ENCODE data around the gene CLTCL1.

Gene CLTCL1

DNA sequence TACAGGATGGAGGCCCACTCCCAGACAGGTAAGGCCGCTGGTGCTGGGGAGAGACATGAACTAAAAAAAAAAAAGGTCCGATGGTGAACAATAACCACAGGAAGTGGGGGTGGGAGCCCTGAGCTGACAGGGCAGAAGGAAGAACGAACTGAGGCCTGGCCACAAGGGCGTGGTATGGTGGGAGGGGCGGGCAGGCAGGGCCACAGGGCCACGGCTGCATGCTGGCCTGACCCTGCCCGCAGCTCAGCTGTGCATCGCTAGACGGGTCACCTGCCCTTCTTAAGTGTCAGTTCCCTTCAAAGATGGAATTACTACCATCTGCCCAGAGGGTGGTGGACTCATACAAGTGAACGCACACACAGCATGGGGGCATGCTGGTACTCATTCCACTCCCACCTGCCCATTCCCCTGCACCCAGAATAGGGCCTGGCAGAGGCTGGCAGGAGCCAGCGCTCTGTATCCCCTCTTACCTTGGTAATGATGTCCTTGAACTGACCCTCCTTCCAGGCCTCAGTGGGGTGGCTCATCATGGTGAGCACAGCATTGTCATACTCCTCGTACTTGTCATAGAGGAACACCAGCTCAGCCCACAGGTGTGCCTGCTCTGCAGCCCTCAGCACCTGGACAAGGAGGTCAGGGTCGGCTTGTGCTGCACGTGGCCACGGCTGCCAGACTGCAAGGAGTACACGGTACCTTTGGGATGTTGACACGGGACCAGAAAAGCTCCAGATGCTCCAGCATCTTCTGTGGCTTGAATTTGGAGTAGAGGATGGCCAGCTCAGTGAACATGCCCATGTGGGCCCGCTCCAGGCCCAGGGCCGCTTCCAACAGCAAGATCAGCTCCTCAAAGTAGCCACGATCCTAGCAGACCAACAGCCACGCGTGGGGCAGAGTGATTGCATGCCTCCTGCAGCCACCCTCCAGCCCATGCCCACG, 95.5 kb downstream of the CLTCL1 start:
- no peak for DNase-seq (ENCODE audit: low read depth)

- DNase-seq (ENCODE audit: low read depth), result no peak
These were observed 96.6 kb downstream of the CLTCL1 start for GRCh38 chr22:19194766-19195536.

DNA sequence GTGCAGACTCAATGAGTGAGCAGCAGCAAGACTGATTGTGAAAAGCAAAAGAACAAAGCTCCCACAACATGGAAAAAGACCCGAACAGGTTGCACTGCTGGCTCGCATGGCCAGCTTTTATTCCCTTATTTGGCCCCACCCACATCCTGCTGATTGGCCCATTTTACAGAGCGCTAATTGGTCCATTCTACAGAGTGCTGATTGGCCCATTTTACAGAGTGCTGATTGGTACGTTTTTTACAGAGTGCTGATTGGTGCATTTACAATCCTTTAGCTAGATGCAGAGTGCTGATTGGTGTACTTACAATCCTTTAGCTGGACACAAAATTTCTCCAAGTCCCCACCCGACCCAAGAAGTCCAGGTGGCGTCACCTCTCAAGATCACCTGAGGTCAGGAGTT, 97.6 kb downstream of the CLTCL1 start:
- DNase-seq (ENCODE audit: low read depth), result no peak

DNA sequence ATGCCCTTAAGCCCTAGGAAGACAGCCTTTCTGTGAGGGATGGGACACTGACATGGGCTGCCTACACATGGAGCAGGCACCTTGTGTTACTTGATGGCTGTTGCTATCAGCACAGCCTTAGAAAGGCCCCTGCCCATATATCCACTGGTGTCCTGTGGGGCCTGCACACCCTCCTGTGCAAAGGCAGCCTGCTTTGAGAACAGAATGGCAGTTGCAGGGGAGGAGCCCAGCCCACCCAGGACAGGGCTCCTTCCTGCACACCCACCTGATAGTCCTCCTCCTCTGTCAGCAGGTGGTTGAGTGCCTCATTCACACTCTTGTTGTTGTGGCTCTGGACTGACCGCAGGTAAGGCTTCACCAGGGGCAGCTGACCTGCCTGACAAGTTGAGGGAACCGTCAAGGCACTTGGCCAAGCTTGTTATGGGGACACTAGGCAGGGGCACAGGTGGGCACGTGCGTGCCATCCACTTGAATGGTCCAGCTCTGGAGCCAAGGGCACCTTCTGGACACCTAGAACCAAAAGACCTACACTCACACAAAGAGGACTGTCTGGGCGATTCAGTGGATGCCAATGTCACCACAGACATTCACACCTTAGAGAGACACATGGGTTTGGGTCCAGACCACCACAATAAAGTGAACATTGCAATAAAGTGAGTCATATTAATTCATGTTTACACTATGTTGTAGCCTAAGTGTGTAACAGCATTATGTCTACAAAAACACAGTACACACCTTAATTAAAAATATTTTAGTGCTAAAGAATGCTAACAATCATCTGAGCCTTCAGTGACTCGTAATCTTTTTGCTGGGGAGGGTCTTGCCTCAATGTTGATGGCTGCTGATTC, 103.6 kb downstream of the CLTCL1 start:
- no peak for DNase-seq (ENCODE audit: low read depth)

GRCh38 chr22:19184276-19184997, 107.1 kb downstream of the CLTCL1 start:
- no peak for DNase-seq (ENCODE audit: low read depth)

DNA sequence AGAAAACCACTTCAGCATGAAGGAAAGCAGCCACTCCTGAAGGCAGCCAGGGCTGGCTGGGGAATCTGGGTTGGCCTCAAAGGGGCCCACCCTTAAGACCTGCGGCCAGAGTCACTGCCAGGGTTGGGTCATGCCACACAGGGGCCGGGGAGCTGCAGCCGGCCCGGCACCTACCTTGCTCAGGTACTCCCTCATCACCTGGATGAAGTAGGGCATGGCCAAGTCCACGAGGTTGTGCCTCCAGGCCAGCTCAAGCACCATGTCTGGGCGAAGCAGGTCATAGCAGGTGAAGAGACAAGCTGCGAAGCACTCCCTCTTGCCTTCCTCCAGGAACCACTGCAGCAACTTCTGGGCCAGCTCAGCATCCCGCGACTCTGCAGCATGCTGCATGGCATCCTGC, 108.3 kb downstream of the CLTCL1 start:
- no peak for DNase-seq (ENCODE audit: low read depth)

DNA sequence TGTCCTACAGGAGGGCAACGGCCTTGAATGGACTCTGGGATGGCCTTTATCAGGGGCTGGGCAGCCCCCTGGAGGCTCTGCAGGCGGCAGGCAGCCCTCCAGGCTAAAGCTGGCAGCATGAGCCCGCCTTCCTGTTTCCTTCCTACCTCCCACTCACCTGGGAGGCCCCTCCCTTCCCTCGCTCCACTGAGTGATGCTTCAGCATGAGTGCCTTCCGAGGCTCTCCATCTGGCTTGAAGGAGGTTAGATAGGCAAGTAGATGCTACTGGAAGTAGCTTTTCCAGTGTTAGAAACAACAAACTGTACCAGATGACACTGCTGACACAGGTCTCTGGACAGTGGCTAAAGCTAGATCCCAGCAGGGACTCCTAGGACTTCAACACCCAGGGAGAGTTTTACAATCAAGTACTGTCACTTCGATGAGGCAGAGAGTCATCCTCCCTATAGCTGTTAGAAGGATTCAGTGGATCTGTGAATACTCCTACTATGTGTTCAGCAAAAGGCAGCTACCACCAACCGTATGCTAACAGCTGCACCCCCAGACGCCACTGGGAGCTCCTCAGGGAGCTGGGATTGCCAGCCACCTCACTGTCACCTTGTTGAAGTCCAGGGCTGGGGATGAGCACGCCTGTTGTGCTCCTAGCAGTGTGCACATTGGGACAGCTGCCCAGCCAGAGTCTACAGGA, 108.9 kb downstream of the CLTCL1 start:
- no peak for DNase-seq (ENCODE audit: low read depth)

- no peak for DNase-seq (ENCODE audit: low read depth)
These were observed 109.6 kb downstream of the CLTCL1 start for GRCh38 chr22:19181786-19182471.

- no peak for DNase-seq (ENCODE audit: low read depth)
These were observed 110.6 kb downstream of the CLTCL1 start for GRCh38 chr22:19180740-19181410.

DNA sequence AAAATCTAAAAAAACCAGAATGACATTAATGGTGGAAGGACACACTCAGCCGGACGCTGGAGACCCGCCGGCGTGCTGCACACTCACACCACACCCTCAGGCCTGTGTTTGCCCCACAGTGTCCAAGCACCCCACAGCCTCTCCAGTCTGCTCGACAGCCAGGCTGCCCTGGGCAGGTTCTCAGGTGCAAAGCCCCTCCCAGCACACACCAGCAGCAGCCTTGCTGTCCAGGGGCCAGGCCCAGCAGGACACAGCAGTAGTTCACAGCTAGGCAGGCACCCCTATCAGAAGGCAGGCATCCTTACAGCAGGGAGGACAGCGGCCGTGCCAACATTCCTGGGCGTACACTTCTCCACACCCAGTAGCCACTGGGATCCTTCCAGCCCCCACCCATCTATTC, 111.3 kb downstream of the CLTCL1 start:
- no peak for DNase-seq (ENCODE audit: low read depth)

- no peak for DNase-seq (ENCODE audit: low read depth)
These were observed 111.9 kb downstream of the CLTCL1 start for GRCh38 chr22:19179497-19180048.

- peak; percentile 57 for DNase-seq (ENCODE audit: low read depth)
These were observed 112.6 kb downstream of the CLTCL1 start, which contains the start of gene SLC25A1 for GRCh38 chr22:19178657-19179496. TSS of gene SLC25A1 (minus strand) at chr22:19178736. CDS start at chr22:19178673, 63 bp downstream.

DNA sequence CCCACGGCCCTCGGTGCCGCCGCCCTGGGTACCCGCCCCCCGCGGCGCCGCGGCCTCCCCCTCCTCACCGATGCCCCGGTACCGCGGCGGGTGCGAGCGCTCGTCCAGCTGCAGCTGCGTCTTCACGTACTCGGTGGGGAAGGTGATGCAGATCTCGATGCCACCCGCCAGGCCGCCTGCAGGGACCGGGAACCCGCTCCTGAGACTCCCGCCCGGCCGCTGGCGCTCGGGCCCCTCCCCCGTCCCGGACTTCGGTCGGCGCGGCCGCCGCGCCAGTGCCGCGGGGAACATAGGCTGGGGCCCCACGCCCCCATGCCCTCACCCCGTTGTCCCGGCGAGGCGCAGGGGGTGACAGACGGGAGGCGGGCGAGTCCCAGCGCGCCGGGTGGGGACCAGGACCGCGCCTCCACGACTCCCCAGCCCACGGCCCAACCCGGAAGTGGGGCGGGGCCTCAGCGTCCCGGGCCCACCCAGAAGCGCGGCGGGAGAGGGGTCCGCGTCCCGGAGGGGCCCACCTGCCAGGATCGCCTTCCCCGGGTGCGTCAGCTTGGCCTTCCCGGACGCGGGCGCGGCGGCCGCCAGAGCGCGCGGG, 113.4 kb downstream of the CLTCL1 start:
- peak; percentile 49 for DNase-seq (ENCODE audit: low read depth)

- no peak for DNase-seq (ENCODE audit: low read depth)
These were observed 114.1 kb downstream of the CLTCL1 start for GRCh38 chr22:19177164-19178064.

DNA sequence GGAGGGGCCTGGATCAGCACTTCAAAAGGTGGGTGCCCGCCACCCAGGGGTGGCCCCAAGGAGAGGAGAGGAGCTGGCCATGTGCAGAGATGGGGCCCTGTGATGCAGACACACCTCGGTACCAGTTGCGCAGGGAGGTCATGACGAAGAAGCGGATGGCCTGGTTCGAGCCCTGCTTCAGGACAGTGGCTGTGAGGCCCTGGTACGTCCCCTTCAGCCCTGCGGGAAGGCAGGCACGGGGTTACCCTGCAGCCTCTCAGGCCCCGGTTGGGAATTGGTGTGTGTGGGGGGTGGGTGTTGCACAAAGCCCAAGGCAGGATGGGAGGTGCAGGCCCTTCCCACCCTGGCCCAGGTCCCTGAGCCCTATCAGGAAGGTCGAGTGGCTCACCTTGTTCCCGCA, 114.8 kb downstream of the CLTCL1 start:
- DNase-seq (ENCODE audit: low read depth), result no peak

DNA sequence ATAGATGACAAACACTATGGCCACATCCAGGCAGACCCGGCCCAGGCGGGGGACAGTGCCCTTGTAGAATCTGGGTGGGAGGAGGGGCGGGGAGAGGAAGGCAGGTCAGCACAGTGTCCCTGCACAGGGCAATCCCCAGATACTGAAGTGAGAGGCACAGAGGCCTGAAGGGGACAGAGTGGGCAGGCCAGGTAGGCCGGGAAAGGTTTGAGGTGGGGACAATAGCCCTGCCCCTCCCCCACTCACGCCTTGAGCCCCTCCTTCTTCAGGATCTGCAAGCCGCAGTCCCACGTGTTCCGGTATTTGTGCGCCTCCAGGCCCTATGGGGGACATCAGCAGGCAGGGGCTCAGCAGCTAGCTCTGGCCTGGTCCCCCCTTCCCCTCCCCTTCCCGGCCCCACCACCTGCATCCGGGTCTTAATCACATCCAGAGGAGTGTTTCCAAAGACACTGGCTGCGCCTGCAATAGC, 115.3 kb downstream of the CLTCL1 start:
- no peak for DNase-seq (ENCODE audit: low read depth)

Measured in T follicular helper cell (primary cell).